ENCODE data around the gene PARVG.

PARVG gene

GRCh38 chr22:44256085-44256484 is 75.4 kb downstream of the PARVG start:
- no peaks in the 10 kb centered on the region for H3K36me3 ChIP-seq
- no peaks in the 10 kb centered on the region for H3K27me3 ChIP-seq
- H3K4me2 ChIP-seq = no peak overlapping the region
- no peak for TF ChIP-seq Cebpa-rat (IDR thresholded peaks at IDR 0.05)
- H4K20me1 ChIP-seq = no peaks in the 10 kb centered on the region; the same call in 1 of the 2 replicates
- H3K27ac ChIP-seq = no peak overlapping the region
- H3K9ac ChIP-seq = no peak overlapping the region
- no peak overlapping the region for H3K4me3 ChIP-seq
- H3K4me1 ChIP-seq = peaks cover 11% of the 10 kb centered on the region; the same call in 1 of the 2 replicates
- no peaks in the 10 kb centered on the region; the same call in 1 of the 2 replicates for H3K9me3 ChIP-seq

- no peak for TF ChIP-seq Cebpa-rat (IDR thresholded peaks at IDR 0.05)
- Histone ChIP-seq H3K27me3 (no peaks in the 10 kb centered on the region), H3K9ac (no peak overlapping the region), H3K36me3 (no peaks in the 10 kb centered on the region), H3K4me3 (no peak overlapping the region), H3K4me1 (peaks cover 11% of the 10 kb centered on the region; the same call in 1 of the 2 replicates), H3K9me3 (no peaks in the 10 kb centered on the region), H4K20me1 (no peaks in the 10 kb centered on the region; the same call in 1 of the 2 replicates), H3K4me2 (no peak overlapping the region), H3K27ac (no peak overlapping the region)
These were observed 76.1 kb downstream of the PARVG start for GRCh38 chr22:44256556-44257485.
